Measurements from ENCODE around the gene NSF. TPM values are rescaled to one million over a fixed set of nuclear protein-coding genes. Genes with fewer than 3 reads are reported as not detected.

The NSF gene
- total RNA-seq, 1 experiment from 2014 or later: 56.5 TPM

DNA sequence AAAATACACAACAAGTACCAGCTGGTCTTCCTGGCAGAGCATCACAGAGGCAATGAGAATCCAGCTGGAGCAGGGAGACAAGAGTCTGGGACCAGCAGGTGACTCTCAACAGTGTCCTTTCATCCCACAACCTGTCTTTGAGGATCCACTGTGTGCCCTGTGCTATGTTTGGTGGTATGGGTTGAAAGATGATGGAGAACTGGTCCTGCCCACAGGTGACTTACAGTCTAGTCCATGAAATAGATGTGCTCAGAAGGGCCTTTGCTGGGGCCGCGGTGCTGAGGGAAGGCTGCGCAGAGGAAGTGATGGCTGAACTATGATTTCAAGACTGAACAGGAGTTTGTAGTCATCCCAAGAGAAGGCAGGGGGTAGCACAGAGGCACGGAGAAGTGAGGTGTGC lies 210.1 kb downstream of the NSF start:
- intact Hi-C loops (cut with micrococcal nuclease; ENCODE audit: unreplicated experiment): no loop called here

DNA sequence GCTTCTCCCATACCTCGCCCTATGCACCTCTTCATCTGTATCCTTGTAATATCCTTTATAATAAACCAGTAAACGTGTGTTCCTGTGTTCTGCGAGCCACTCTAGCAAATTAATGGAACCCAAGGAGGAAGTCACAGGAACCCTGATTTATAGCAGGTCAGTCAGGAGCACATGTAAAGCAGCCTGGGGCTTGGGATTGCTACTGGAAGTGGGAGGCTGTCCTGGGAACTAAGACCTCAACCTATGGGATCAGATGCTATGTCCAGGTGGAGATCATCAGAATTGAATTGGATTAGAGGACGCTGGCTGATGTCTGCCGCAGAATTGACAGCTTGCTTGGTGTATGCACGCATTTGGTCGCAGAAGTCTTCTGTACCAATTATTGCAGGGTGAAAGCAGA lies 212.3 kb downstream of the NSF start:
- no peak for DNase-seq (ENCODE audit: low read depth, low spot score)
- TF ChIP-seq, protein P1, sequence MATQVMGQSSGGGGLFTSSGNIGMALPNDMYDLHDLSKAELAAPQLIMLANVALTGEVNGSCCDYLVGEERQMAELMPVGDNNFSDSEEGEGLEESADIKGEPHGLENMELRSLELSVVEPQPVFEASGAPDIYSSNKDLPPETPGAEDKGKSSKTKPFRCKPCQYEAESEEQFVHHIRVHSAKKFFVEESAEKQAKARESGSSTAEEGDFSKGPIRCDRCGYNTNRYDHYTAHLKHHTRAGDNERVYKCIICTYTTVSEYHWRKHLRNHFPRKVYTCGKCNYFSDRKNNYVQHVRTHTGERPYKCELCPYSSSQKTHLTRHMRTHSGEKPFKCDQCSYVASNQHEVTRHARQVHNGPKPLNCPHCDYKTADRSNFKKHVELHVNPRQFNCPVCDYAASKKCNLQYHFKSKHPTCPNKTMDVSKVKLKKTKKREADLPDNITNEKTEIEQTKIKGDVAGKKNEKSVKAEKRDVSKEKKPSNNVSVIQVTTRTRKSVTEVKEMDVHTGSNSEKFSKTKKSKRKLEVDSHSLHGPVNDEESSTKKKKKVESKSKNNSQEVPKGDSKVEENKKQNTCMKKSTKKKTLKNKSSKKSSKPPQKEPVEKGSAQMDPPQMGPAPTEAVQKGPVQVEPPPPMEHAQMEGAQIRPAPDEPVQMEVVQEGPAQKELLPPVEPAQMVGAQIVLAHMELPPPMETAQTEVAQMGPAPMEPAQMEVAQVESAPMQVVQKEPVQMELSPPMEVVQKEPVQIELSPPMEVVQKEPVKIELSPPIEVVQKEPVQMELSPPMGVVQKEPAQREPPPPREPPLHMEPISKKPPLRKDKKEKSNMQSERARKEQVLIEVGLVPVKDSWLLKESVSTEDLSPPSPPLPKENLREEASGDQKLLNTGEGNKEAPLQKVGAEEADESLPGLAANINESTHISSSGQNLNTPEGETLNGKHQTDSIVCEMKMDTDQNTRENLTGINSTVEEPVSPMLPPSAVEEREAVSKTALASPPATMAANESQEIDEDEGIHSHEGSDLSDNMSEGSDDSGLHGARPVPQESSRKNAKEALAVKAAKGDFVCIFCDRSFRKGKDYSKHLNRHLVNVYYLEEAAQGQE (IDR thresholded peaks at IDR 0.05; ENCODE audit: insufficient read depth in 1 of 2, low read depth in 2 of 2, low read length in 1 of 2): no peak
- TF ChIP-seq CTCF (IDR thresholded peaks at IDR 0.05) (no peak), SIN3A (IDR thresholded peaks at IDR 0.05; ENCODE audit: borderline replicate concordance, insufficient read depth, low read depth, low read length) (no peak), POLR2AphosphoS5 (IDR thresholded peaks at IDR 0.05; ENCODE audit: low read depth, low read length) (no peak), TCF7L2 (IDR thresholded peaks at IDR 0.05; ENCODE audit: low read depth, low read length) (no peak)
- no TSS peak for BruUV-seq (replicated peaks)
- ChIA-PET POLR2A (no interaction called here), CTCF (no interaction called here)
- intact Hi-C loops (cut with micrococcal nuclease; ENCODE audit: unreplicated experiment): no loop called here
- Histone ChIP-seq H3K27ac (ENCODE audit: low read length) (no peak overlapping the region), H3K9me3 (ENCODE audit: control insufficient read depth, insufficient read depth, low read depth, low read length) (no peaks in the 10 kb centered on the region), H3K4me1 (ENCODE audit: control insufficient read depth, insufficient read depth, low read length) (no peaks in the 10 kb centered on the region), H3K27me3 (ENCODE audit: control insufficient read depth, insufficient read depth, low read length) (no peaks in the 10 kb centered on the region), H3K4me3 (ENCODE audit: low read depth in 2 of 2, low read length in 2 of 2) (no peak overlapping the region), H3K36me3 (ENCODE audit: control insufficient read depth, insufficient read depth, low read length) (no peaks in the 10 kb centered on the region)
- ATAC-seq: no peak
- in situ Hi-C loops (cut with HindIII; ENCODE audit: low pct_unique_long_range_greater_than_20kb, low sequenced_read_pairs): no loop called here

More for the DNA sequence above, 210.1 kb downstream of the NSF start:
- ChIA-PET CTCF (no interaction called here), POLR2A (no interaction called here)
- H3K9me3 ChIP-seq (ENCODE audit: control insufficient read depth, insufficient read depth, low read depth, low read length): no peaks in the 10 kb centered on the region
- no TSS peak for BruUV-seq (replicated peaks)
- H3K4me3 ChIP-seq (ENCODE audit: low read depth in 2 of 2, low read length in 2 of 2): no peak overlapping the region
- no peak for TF ChIP-seq CTCF (IDR thresholded peaks at IDR 0.05)
- no peak for TF ChIP-seq TCF7L2 (IDR thresholded peaks at IDR 0.05; ENCODE audit: low read depth, low read length)
- TF ChIP-seq, protein P1 (IDR thresholded peaks at IDR 0.05; ENCODE audit: insufficient read depth in 1 of 2, low read depth in 2 of 2, low read length in 1 of 2): no peak
- TF ChIP-seq SIN3A (IDR thresholded peaks at IDR 0.05; ENCODE audit: borderline replicate concordance, insufficient read depth, low read depth, low read length): no peak
- no peak for TF ChIP-seq POLR2AphosphoS5 (IDR thresholded peaks at IDR 0.05; ENCODE audit: low read depth, low read length)
- no peak overlapping the region for H3K27ac ChIP-seq (ENCODE audit: low read length)
- H3K4me1 ChIP-seq (ENCODE audit: control insufficient read depth, insufficient read depth, low read length): peaks cover 2% of the 10 kb centered on the region; the same call in 1 of the 2 replicates
- H3K36me3 ChIP-seq (ENCODE audit: control insufficient read depth, insufficient read depth, low read length): no peaks in the 10 kb centered on the region
- H3K27me3 ChIP-seq (ENCODE audit: control insufficient read depth, insufficient read depth, low read length): no peaks in the 10 kb centered on the region
- ATAC-seq: no peak
- in situ Hi-C loops (cut with HindIII; ENCODE audit: low pct_unique_long_range_greater_than_20kb, low sequenced_read_pairs): no loop called here
- DNase-seq (ENCODE audit: low read depth, low spot score): no peak

All from Panc1 (cell line).